ENCODE measurements around the gene NSMCE1. TPM values are rescaled to one million over a fixed set of nuclear protein-coding genes. Genes with fewer than 3 reads are reported as not detected.

The NSMCE1 gene
- total RNA-seq, 4 donors from 2014 or later, result 27.7 to 41.4 (median 31.5) TPM

- no peak for DNase-seq (ENCODE audit: low spot score in 2 of 2)
- WGBS, 2 donors, result 43 to 53% methylated on average over 4 of the region's 4 CpGs
- Histone ChIP-seq H3K4me3 (no peak overlapping the region), H3K36me3 (peaks cover 0 to 43% (median 0%) of the 10 kb centered on the region in 3 donors), H3K9me3 (no peaks in the 10 kb centered on the region), H3K4me1 (peaks cover 0 to 58% (median 34%) of the 10 kb centered on the region in 4 donors), H3K27ac (peak overlapping the region in 3 of 4 donors; percentile 55 to 77 (median 70)), H3K27me3 (no peaks in the 10 kb centered on the region)
- TF ChIP-seq EP300 (IDR thresholded peaks at IDR 0.05), result no peak
- TF ChIP-seq POLR2A (IDR thresholded peaks at IDR 0.05), result no peak
- TF ChIP-seq CTCF (IDR thresholded peaks at IDR 0.05), result no peak
These were observed 34.0 kb downstream of the NSMCE1 start for GRCh38 chr16:27234603-27235002.

GRCh38 chr16:27234171-27234570 lies 34.4 kb downstream of the NSMCE1 start:
- H3K27me3 ChIP-seq, result no peaks in the 10 kb centered on the region
- TF ChIP-seq EP300 (IDR thresholded peaks at IDR 0.05) (no peak), CTCF (IDR thresholded peaks at IDR 0.05) (no peak), POLR2A (IDR thresholded peaks at IDR 0.05) (no peak)
- H3K36me3 ChIP-seq, result peaks cover 0 to 43% (median 0%) of the 10 kb centered on the region in 3 donors
- 85 to 86% methylated on average over 8 of the region's 8 CpGs for WGBS, 2 donors
- DNase-seq (ENCODE audit: low spot score in 2 of 2), result no peak
- no peak overlapping the region for H3K4me3 ChIP-seq
- peak overlapping the region in 3 of 4 donors; percentile 55 to 77 (median 70) for H3K27ac ChIP-seq
- H3K9me3 ChIP-seq, result no peaks in the 10 kb centered on the region
- H3K4me1 ChIP-seq, result peaks cover 0 to 58% (median 34%) of the 10 kb centered on the region in 4 donors

GRCh38 chr16:27233731-27234130 lies 34.8 kb downstream of the NSMCE1 start:
- no peak for TF ChIP-seq CTCF (IDR thresholded peaks at IDR 0.05)
- no peak for TF ChIP-seq POLR2A (IDR thresholded peaks at IDR 0.05)
- WGBS, 2 donors, result 88 to 90% methylated on average over 5 to 6 of the region's 6 CpGs
- Histone ChIP-seq H3K9me3 (no peaks in the 10 kb centered on the region), H3K27ac (no peak overlapping the region), H3K4me3 (no peak overlapping the region), H3K27me3 (no peaks in the 10 kb centered on the region), H3K36me3 (peaks cover 0 to 43% (median 0%) of the 10 kb centered on the region in 3 donors), H3K4me1 (peaks cover 0 to 58% (median 34%) of the 10 kb centered on the region in 4 donors)
- no peak for DNase-seq (ENCODE audit: low spot score in 2 of 2)

- TF ChIP-seq CTCF (IDR thresholded peaks at IDR 0.05) (no peak), EP300 (IDR thresholded peaks at IDR 0.05) (no peak), POLR2A (IDR thresholded peaks at IDR 0.05) (no peak)
- Histone ChIP-seq H3K4me1 (peaks cover 0 to 55% (median 31%) of the 10 kb centered on the region in 4 donors), H3K36me3 (peaks cover 0 to 45% (median 0%) of the 10 kb centered on the region in 3 donors), H3K4me3 (no peak overlapping the region), H3K27ac (no peak overlapping the region), H3K27me3 (no peaks in the 10 kb centered on the region), H3K9me3 (no peaks in the 10 kb centered on the region)
- DNase-seq (ENCODE audit: low spot score in 2 of 2), result no peak
- WGBS, 2 donors, result 78 to 84% methylated on average over 13 of the region's 13 CpGs
These were observed 35.5 kb downstream of the NSMCE1 start for GRCh38 chr16:27232901-27233625.
